ENCODE results near the gene KCTD17.
"Not testable (repeated sequence)": the region's sequence is repeated elsewhere in the genome, so short reads cannot be mapped to it uniquely, and the experiment has no call there.

The KCTD17 gene

GRCh38 chr22:37069319-37069718, 17.8 kb downstream of the KCTD17 start:
- Mint-ChIP-seq H3K9me3 (no peaks in the 10 kb centered on the region), H3K27ac (no peak overlapping the region), H3K4me3 (no peak overlapping the region), H3K4me1 (no peaks in the 10 kb centered on the region), H3K36me3 (ENCODE audit: low read depth) (peaks cover 1% of the 10 kb centered on the region), H3K27me3 (peaks cover 22% of the 10 kb centered on the region)
- no peak for DNase-seq
- ATAC-seq, result no peak

- H3K27me3 Mint-ChIP-seq, result peaks cover 25% of the 10 kb centered on the region
These were observed 18.2 kb downstream of the KCTD17 start for GRCh38 chr22:37069719-37070118.

GRCh38 chr22:37070334-37070733, 18.8 kb downstream of the KCTD17 start:
- Mint-ChIP-seq H3K36me3 (ENCODE audit: low read depth) (peaks cover 1% of the 10 kb centered on the region), H3K4me1 (no peaks in the 10 kb centered on the region), H3K27me3 (peaks cover 27% of the 10 kb centered on the region), H3K27ac (no peak overlapping the region), H3K4me3 (no peak overlapping the region), H3K9me3 (no peaks in the 10 kb centered on the region)
- ATAC-seq (no peak), DNase-seq (no peak)

More at GRCh38 chr22:37069719-37070118, 18.2 kb downstream of the KCTD17 start:
- H3K27ac Mint-ChIP-seq, result no peak overlapping the region
- H3K4me1 Mint-ChIP-seq, result no peaks in the 10 kb centered on the region
- peaks cover 1% of the 10 kb centered on the region for H3K36me3 Mint-ChIP-seq (ENCODE audit: low read depth)
- no peak overlapping the region for H3K4me3 Mint-ChIP-seq
- DNase-seq (no peak), ATAC-seq (no peak)
- no peaks in the 10 kb centered on the region for H3K9me3 Mint-ChIP-seq

DNA sequence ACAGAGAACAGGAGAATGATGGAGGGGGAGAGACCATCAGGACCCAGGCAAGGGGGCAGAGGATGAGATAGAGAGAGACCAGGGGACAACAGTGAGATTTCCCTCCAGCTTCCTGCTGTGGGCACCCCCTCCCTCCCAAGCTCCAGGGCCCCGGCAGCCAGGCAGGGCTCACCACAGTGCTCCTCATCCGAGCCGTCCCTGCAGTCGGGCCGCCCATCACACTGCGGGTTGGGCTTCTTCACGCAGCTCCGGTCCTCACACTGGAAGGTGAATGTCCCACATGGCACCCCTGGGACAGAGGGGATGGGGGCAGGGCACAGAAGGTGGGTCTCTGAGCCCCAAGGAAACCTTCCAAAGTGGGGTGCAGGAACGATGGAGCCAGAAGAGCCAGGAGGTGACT, 19.2 kb downstream of the KCTD17 start:
- DNase-seq, result no peak
- Mint-ChIP-seq H3K4me1 (no peaks in the 10 kb centered on the region), H3K36me3 (ENCODE audit: low read depth) (peaks cover 1% of the 10 kb centered on the region), H3K9me3 (no peaks in the 10 kb centered on the region), H3K4me3 (no peak overlapping the region), H3K27me3 (peaks cover 31% of the 10 kb centered on the region), H3K27ac (no peak overlapping the region)
- ATAC-seq, result no peak

DNA sequence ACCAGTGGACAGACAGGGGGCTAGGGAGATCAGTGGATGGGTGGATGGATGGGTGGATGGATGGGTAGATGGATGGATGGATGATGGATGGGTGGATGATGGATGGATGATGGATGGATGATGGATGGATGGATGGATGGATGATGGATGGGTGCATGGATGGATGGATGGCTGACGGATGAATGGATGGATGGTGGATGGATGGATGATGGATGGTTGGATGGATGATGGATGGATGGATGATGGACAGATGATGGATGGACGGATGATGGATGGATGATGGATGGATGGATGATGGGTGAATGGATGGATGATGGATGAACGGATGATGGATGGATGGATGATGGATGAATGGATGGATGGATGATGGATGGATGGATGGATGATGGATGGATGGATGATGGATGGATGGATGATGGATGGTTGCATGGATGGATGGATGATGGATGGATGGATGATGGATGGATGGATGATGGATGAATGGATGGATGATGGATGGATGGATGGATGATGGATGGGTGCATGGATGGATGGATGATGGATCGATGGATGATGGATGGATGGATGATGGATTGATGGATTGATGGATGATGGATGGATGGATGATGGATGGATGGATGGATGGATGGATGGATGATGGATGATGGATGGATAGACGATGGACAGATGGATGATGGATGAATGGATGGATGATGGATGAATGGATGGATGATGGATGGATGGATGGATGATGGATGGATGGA, 20.5 kb downstream of the KCTD17 start:
- not testable (repeated sequence) for H3K27ac Mint-ChIP-seq; H3K9me3 Mint-ChIP-seq; DNase-seq; H3K4me3 Mint-ChIP-seq; ATAC-seq; H3K4me1 Mint-ChIP-seq; H3K36me3 Mint-ChIP-seq (ENCODE audit: low read depth)
- peaks cover 33% of the 10 kb centered on the region for H3K27me3 Mint-ChIP-seq

DNA sequence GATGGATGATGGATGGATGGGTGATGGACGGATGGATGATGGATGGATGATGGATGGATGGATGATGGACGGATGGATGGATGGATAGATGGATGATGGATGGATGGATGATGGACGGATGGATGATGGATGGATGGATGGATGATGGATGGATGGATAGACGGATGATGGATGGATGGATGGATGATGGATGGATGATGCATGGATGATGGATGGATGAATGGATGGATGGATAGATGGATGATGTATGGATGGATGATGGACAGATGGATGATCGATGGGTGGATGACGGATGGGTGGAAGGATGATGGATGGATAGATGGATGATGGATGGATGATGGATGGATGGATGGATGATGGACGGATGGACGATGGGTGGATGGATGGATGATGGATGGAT, 21.1 kb downstream of the KCTD17 start:
- H3K27ac Mint-ChIP-seq, result no peak overlapping the region
- ATAC-seq (no peak), DNase-seq (no peak)
- H3K4me3 Mint-ChIP-seq, result no peak overlapping the region
- H3K27me3 Mint-ChIP-seq, result peaks cover 32% of the 10 kb centered on the region
- no peaks in the 10 kb centered on the region for H3K9me3 Mint-ChIP-seq
- H3K4me1 Mint-ChIP-seq, result peaks cover 4% of the 10 kb centered on the region
- H3K36me3 Mint-ChIP-seq (ENCODE audit: low read depth), result no peaks in the 10 kb centered on the region

DNA sequence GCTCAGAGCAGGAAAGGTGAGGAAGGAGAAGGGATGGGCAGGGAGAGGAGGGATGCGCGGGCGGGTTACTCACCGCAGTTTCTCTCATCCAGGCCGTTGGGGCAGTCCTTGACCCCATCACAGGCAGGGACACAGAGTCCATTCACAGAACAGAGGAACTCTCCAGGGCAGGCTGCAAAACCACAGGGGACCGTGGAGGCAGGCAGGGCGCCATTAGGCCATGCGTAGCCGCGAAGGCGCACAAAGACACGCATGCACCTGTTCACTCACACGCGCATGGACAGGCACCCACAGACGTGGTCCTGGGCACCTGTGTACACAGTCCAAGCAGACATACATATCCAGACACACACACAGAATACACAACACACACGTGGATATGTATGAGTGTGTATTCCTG, 23.0 kb downstream of the KCTD17 start:
- ATAC-seq (no peak), DNase-seq (no peak)
- H3K36me3 Mint-ChIP-seq (ENCODE audit: low read depth), result no peaks in the 10 kb centered on the region
- no peaks in the 10 kb centered on the region for H3K9me3 Mint-ChIP-seq
- H3K27me3 Mint-ChIP-seq, result peaks cover 23% of the 10 kb centered on the region
- H3K27ac Mint-ChIP-seq, result no peak overlapping the region
- peaks cover 22% of the 10 kb centered on the region for H3K4me1 Mint-ChIP-seq
- no peak overlapping the region for H3K4me3 Mint-ChIP-seq

- H3K4me3 Mint-ChIP-seq, result no peak overlapping the region
- peaks cover 27% of the 10 kb centered on the region for H3K4me1 Mint-ChIP-seq
- no peaks in the 10 kb centered on the region for H3K36me3 Mint-ChIP-seq (ENCODE audit: low read depth)
- ATAC-seq (no peak), DNase-seq (no peak)
- peaks cover 18% of the 10 kb centered on the region for H3K27me3 Mint-ChIP-seq
- no peaks in the 10 kb centered on the region for H3K9me3 Mint-ChIP-seq
- H3K27ac Mint-ChIP-seq, result no peak overlapping the region
These were observed 23.5 kb downstream of the KCTD17 start for GRCh38 chr22:37075046-37075445.

- H3K4me3 Mint-ChIP-seq, result no peak overlapping the region
- H3K27me3 Mint-ChIP-seq, result peaks cover 13% of the 10 kb centered on the region
- no peak for DNase-seq
- peaks cover 36% of the 10 kb centered on the region for H3K4me1 Mint-ChIP-seq
- no peak for ATAC-seq
- H3K27ac Mint-ChIP-seq, result no peak overlapping the region
- H3K36me3 Mint-ChIP-seq (ENCODE audit: low read depth), result no peaks in the 10 kb centered on the region
- no peaks in the 10 kb centered on the region for H3K9me3 Mint-ChIP-seq
These were observed 24.4 kb downstream of the KCTD17 start for GRCh38 chr22:37075822-37076433.

DNA sequence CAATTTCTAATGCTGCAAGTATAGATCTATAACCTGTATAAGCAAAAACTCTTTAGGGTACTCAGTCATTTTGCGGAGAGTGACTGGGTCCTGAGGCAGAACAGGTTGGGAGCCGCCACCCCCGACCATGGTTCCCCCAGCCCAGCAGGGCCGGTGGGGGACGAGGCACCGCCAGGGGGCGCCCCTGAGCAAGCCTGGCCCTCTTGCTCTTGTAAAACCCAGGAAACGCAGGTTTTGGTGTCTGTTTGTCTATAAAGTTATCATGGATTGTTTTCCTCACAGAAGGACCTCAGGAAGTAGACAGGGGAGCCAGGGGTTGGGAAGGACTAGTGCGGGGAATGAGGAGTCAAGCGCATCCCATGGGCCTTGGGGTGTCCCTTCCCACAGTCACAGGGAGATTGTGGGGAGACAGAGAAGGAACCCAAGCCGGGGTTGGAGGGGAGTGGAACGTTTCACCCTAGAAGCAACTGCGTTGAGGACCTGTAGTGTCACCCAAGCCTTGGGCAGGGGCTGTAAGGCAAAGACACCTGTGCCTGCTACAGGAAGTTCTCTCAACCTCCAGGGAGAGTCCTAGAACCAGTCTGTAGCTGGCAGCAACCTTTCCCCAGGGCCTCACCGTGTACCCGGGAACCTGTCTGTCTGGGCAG, 26.4 kb downstream of the KCTD17 start:
- peak; percentile 93 for DNase-seq
- Mint-ChIP-seq H3K4me1 (peaks cover 56% of the 10 kb centered on the region), H3K4me3 (peak overlapping the region; percentile 5), H3K36me3 (ENCODE audit: low read depth) (no peaks in the 10 kb centered on the region), H3K9me3 (no peaks in the 10 kb centered on the region), H3K27ac (peak overlapping the region; percentile 96), H3K27me3 (peaks cover 13% of the 10 kb centered on the region)
- peak; percentile 25 for ATAC-seq

DNA sequence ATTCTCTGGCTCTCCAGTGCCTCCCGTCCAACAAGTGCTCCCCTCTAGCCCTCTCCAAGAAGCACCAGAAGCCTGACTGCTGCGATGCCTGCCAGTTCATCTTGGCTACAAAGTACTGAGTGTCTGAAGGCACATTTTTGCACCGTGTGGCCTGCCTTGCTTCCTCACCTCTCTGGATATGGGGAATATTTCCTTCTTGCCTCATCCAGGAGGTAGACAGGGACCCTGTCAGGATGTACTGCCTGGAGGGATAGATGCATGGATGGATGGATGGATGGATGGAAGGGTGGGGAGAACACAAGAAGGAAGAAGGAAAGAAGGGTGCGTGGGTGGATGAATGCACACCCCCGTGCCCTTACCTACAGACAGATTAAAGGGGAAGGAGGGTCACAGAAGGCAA, 27.6 kb downstream of the KCTD17 start:
- H3K4me3 Mint-ChIP-seq, result peak overlapping the region; percentile 48
- peaks cover 13% of the 10 kb centered on the region for H3K27me3 Mint-ChIP-seq
- no peaks in the 10 kb centered on the region for H3K36me3 Mint-ChIP-seq (ENCODE audit: low read depth)
- no peaks in the 10 kb centered on the region for H3K9me3 Mint-ChIP-seq
- DNase-seq (peak; percentile 26), ATAC-seq (no peak)
- peaks cover 59% of the 10 kb centered on the region for H3K4me1 Mint-ChIP-seq
- H3K27ac Mint-ChIP-seq, result peak overlapping the region; percentile 96

DNA sequence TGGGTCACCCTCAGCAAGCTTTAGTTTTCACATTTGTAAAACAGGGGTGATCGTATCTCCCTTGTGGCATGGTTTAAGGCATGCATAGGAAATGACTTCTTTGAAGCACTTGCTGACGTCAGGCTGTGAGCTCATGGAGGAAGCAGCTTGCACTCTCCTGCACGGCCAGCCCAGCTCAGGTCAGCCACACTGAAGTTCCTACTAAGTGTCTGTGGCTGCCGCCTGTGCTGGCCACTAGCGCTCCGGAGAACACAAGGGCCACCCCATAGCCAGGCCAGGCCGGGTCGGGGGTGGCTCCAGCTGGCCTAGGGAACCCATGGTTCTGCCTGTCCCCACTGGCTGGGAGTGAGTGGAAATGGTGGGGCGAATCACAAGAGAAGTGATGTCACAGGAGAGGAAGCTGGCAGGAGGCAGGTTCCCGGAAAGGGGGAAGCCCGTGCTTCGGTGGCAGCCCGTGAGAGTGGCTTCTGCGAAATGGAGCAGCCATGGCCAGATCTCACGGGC, 28.2 kb downstream of the KCTD17 start:
- H3K27ac Mint-ChIP-seq, result peak overlapping the region; percentile 96
- DNase-seq (peak; percentile 80), ATAC-seq (peak; percentile 67)
- peak overlapping the region; percentile 5 for H3K4me3 Mint-ChIP-seq
- peaks cover 9% of the 10 kb centered on the region for H3K27me3 Mint-ChIP-seq
- peaks cover 61% of the 10 kb centered on the region for H3K4me1 Mint-ChIP-seq
- no peaks in the 10 kb centered on the region for H3K36me3 Mint-ChIP-seq (ENCODE audit: low read depth)
- H3K9me3 Mint-ChIP-seq, result no peaks in the 10 kb centered on the region

DNA sequence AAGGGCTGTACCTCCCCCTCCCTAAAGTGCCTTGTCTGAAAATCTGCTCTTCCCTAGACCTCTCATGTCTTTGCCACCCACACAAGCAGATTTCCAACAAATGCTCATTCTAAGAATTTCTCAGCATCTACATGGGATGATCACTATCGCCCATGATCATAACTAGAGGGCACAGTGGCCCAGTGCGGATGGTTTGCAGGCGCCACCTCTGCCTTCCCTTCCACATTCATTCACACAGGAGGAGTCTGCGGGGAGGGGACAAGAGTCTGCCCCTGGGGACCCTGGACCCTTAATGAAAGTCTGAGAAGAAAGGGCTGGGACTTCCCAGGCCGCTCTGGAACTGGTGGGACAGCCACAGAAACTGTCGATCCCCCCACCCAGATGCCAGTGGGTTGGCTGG, 28.9 kb downstream of the KCTD17 start:
- ATAC-seq, result peak; percentile 21
- Mint-ChIP-seq H3K9me3 (no peaks in the 10 kb centered on the region), H3K4me1 (peaks cover 61% of the 10 kb centered on the region), H3K27me3 (peaks cover 6% of the 10 kb centered on the region), H3K4me3 (peak overlapping the region; percentile 5), H3K36me3 (ENCODE audit: low read depth) (no peaks in the 10 kb centered on the region), H3K27ac (peak overlapping the region; percentile 96)
- DNase-seq, result peak; percentile 26

- Mint-ChIP-seq H3K27ac (peak overlapping the region; percentile 70), H3K27me3 (peaks cover 2% of the 10 kb centered on the region), H3K4me3 (no peak overlapping the region), H3K4me1 (peaks cover 61% of the 10 kb centered on the region), H3K9me3 (no peaks in the 10 kb centered on the region), H3K36me3 (ENCODE audit: low read depth) (no peaks in the 10 kb centered on the region)
- no peak for ATAC-seq
- no peak for DNase-seq
These were observed 29.3 kb downstream of the KCTD17 start for GRCh38 chr22:37080838-37081237.

Measured in activated naive CD8-positive, alpha-beta T cell treated with anti-CD3 and anti-CD28 coated beads, Interleukin-2, amount 50 U/mL, for 24 hours (primary cell).